Right cardiac atrium (tissue), 5 donors: Measurements from ENCODE around the gene NFKB2. TPM values are rescaled to one million over a fixed set of nuclear protein-coding genes. Genes with fewer than 3 reads are reported as not detected.
A peak's percentile ranks its signal among the peaks of the same experiment; 100 is the strongest.

ENCODE experiments used
- ATAC-seq, 2 donors: fragments of 200-7000 bp; cut with Tn5 transposase; one replicate each; pipeline versions ENCODE4 v1.8.0 to v1.9.1; 2020; ENCODE audit warnings: moderate library complexity in 2 of 2, mild to moderate bottlenecking in 1 of 2
- DNase-seq, 3 donors: peaks; one replicate each; pipeline ENCODE4 v3.0.0-alpha.2; 2020
- H3K27ac ChIP-seq: one replicate; pipeline ENCODE4 v1.5.1; 2013; ENCODE audit warnings: mild to moderate bottlenecking, low read length, control low read depth, moderate library complexity
- H3K27me3 ChIP-seq: one replicate; pipeline ENCODE4 v1.6.1; 2013; ENCODE audit not compliant: control insufficient read depth, insufficient read depth
- H3K4me1 ChIP-seq: one replicate; pipeline ENCODE4 v1.6.1; 2013; ENCODE audit warnings: low read length; ENCODE audit not compliant: control insufficient read depth, insufficient read depth
- H3K4me3 ChIP-seq: one replicate; pipeline ENCODE4 v1.5.1; 2013; ENCODE audit warnings: low read length, control low read depth
- H3K9me3 ChIP-seq: one replicate; pipeline ENCODE4 v1.6.1; 2013; ENCODE audit warnings: low read length; ENCODE audit not compliant: control insufficient read depth
- WGBS: extraction: QIAGEN DNeasy Blood & Tissue Kit; methylation state at CpG from one replicate; pipeline ENCODE4 v1.1.7; 2013; 5-methylcytosine and 5-hydroxymethylcytosine counted together
- intact Hi-C, 4 donors: fragments of 100-400 bp; cut with DNase I; formaldehyde crosslinking; loops; one replicate each; pipeline versions ENCODE4 v1.11.0 to v1.14.0; 2022 to 2023
- polyA plus RNA-seq: library from polyadenylated mRNA; stranded (reverse); fragments of 200-250 nt; gene quantifications from one replicate; pipeline ENCODE4 v1.2.3, GENCODE V29; 2013
- total RNA-seq, 4 donors: library from RNA; stranded (reverse); fragmentation: NEBNext Ultra II Directional; extraction: Animal tissue kit (Norgen Biotek cat#: 25700); gene quantifications; one replicate each; pipeline ENCODE4 v1.2.1, GENCODE V29; 2021
- donor health status: healthy with polysubstance abuse.
- donor health status: DM: no; HTN: yes; CAD: no.
- donor health status: DM: no; HTN: no; CAD: no.
- donor health status: DM: no; HTN: yes; CAD: no; lungs with severe emphysema.
- donor health status: DM: yes; HTN: yes; CAD: no.

Gene NFKB2
- total and polyA plus RNA-seq, 5 donors = 9.3 to 18.2 (median 14.2) TPM

DNA sequence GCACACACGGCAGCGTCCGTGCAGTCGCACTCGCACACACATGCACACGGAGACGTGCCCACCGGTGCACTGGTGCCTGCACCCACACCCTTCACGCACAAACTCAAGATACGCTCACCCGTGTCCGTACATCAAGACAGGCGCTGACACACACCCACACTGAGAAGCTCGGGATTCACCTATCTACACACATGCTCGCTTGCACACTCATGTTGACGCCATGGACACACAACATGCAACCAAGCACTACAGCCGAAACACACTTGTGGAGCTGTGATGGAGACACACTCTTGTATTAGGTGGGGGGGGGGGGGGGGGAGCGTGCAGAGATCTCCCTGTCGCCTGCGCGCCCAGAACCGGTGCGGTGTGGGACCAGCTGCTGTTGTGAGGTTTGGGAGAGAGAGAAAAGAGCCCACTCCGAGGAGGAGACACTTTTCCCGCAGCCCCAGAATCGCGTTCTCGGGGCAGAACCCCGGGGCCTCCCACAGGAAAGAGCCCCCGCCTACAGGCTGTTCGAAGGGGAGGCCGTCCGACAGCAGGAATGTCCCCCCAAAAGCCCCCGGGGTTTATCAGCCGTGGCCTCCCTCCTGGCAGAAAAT lies 605 bp upstream of the NFKB2 start:
- under 1% methylated on average over 35 of the region's 35 CpGs for WGBS
- peak in 1 of 2 donors; percentile 0 for ATAC-seq
- DNase-seq = no peak

GRCh38 chr10:102396317-102396650 lies 779 bp downstream of the NFKB2 start:
- WGBS = 55% methylated on average over 4 of the region's 4 CpGs
- Histone ChIP-seq H3K4me3 (peak overlapping the region; percentile 78), H3K4me1 (peaks cover 2% of the 10 kb centered on the region), H3K9me3 (no peaks in the 10 kb centered on the region), H3K27me3 (no peaks in the 10 kb centered on the region), H3K27ac (no peak overlapping the region)
- ATAC-seq (no peak), DNase-seq (peak in 1 of 3 donors; percentile 46)
- intact Hi-C loops = loop anchor here in 2 of 4 donors (5.0 to 10.0 kb wide), 3 partner anchors 169 to 189 kb away; partner anchors contain the start of gene ELOVL3 (in 1 of the 2)

More for the DNA sequence above, 605 bp upstream of the NFKB2 start:
- intact Hi-C loops = loop anchor here in 2 of 4 donors (5.0 to 10.0 kb wide), 3 partner anchors 168 to 190 kb away; partner anchors contain the start of gene ELOVL3 (in 1 of the 2)
- Histone ChIP-seq H3K9me3 (no peaks in the 10 kb centered on the region), H3K4me1 (peaks cover 2% of the 10 kb centered on the region), H3K4me3 (peak overlapping the region; percentile 78), H3K27ac (peak overlapping the region; percentile 97), H3K27me3 (no peaks in the 10 kb centered on the region)

DNA sequence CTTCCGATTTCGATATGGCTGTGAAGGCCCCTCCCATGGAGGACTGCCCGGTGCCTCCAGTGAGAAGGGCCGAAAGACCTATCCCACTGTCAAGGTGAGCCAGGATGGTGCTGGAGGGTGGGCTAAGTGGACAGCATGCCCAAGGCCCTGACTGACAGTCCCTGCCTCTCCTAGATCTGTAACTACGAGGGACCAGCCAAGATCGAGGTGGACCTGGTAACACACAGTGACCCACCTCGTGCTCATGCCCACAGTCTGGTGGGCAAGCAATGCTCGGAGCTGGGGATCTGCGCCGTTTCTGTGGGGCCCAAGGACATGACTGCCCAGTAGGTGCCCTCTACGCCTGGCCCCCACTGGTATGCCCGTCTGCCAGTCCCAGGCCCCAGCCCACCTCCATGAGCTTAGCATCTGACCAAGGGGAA lies 1.2 kb downstream of the NFKB2 start:
- Histone ChIP-seq H3K4me3 (no peak overlapping the region), H3K27me3 (no peaks in the 10 kb centered on the region), H3K9me3 (no peaks in the 10 kb centered on the region), H3K27ac (no peak overlapping the region), H3K4me1 (peaks cover 2% of the 10 kb centered on the region)
- 85% methylated on average over 12 of the region's 12 CpGs for WGBS
- ATAC-seq (no peak), DNase-seq (peak in 2 of 3 donors; percentile 41 to 51)
- intact Hi-C loops = loop anchor here in 2 of 4 donors (5.0 to 10.0 kb wide), 3 partner anchors 169 to 188 kb away; partner anchors contain the start of gene ELOVL3 (in 1 of the 2)

DNA sequence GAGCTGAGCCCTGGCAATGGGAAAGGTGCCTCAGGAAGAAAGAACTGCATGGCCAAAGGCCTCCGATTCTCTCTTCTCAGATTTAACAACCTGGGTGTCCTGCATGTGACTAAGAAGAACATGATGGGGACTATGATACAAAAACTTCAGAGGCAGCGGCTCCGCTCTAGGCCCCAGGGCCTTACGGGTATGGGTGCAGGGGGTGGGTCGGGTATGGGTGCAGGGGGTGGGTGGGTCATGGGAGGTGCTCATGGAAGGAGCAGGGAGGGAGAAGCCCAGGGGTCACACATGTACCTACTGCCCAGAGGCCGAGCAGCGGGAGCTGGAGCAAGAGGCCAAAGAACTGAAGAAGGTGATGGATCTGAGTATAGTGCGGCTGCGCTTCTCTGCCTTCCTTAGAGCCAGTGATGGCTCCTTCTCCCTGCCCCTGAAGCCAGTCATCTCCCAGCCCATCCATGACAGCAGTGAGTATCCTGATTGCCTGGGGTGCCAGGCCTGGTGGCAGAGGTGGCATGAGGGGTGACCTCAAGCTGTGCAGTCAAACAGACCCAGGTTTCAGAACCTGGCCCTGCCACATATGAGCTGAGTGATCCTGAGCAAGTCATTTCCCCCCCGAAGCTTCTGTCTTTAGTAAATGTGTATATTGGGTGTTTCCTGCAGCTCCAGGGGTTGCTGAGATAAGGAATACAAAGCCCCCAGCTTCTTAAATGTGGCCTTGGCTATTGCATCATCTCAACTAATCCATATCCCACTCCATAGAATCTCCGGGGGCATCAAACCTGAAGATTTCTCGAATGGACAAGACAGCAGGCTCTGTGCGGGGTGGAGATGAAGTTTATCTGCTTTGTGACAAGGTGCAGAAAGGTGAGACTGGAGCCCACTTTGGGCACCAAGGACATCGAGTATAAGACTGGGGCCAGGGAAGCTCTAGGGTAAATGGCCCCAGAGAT lies 2.0 kb downstream of the NFKB2 start:
- no peaks in the 10 kb centered on the region for H3K9me3 ChIP-seq
- 93% methylated on average over 14 of the region's 14 CpGs for WGBS
- intact Hi-C loops = loop anchor here in 2 of 4 donors (5.0 to 10.0 kb wide), 3 partner anchors 170 to 187 kb away; partner anchors contain the start of gene ELOVL3 (in 1 of the 2)
- DNase-seq (peak in 2 of 3 donors; percentile 34 to 51), ATAC-seq (no peak)
- no peak overlapping the region for H3K27ac ChIP-seq
- H3K4me1 ChIP-seq = peaks cover 2% of the 10 kb centered on the region
- H3K27me3 ChIP-seq = no peaks in the 10 kb centered on the region
- no peak overlapping the region for H3K4me3 ChIP-seq

DNA sequence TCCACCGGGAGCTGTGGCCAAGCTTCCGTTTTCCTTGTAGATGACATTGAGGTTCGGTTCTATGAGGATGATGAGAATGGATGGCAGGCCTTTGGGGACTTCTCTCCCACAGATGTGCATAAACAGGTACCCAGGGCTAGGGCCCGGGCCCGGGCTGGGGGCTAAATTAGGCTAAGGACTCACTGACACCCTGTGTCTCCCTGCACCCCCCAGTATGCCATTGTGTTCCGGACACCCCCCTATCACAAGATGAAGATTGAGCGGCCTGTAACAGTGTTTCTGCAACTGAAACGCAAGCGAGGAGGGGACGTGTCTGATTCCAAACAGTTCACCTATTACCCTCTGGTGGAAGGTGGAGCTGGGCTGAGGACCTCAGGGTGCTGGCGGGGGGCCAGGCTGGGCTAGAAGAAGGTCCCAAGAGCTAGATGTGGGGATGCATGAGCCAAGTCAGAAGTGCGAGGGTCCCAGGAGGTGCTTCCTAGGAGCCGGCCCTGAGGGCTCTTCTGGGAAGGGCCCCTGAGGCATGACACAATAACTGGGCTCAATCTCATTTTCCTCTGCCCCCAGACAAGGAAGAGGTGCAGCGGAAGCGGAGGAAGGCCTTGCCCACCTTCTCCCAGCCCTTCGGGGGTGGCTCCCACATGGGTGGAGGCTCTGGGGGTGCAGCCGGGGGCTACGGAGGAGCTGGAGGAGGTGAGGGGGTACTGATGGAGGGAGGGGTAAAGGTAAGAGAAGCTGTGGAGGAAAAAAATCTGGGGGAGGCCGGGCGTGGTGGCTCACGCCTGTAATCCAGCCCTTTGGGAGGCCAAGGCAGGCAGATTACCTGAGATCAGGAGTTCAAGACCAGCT lies 2.9 kb downstream of the NFKB2 start:
- WGBS = 86% methylated on average over 21 of the region's 21 CpGs
- intact Hi-C loops = loop anchor here in 2 of 4 donors (5.0 to 10.0 kb wide), 3 partner anchors 171 to 186 kb away; partner anchors contain the start of gene ELOVL3 (in 1 of the 2)
- no peak for ATAC-seq
- Histone ChIP-seq H3K9me3 (no peaks in the 10 kb centered on the region), H3K27ac (no peak overlapping the region), H3K4me3 (no peak overlapping the region), H3K27me3 (no peaks in the 10 kb centered on the region), H3K4me1 (peaks cover 2% of the 10 kb centered on the region)
- DNase-seq = peak in 2 of 3 donors; percentile 56 to 67

DNA sequence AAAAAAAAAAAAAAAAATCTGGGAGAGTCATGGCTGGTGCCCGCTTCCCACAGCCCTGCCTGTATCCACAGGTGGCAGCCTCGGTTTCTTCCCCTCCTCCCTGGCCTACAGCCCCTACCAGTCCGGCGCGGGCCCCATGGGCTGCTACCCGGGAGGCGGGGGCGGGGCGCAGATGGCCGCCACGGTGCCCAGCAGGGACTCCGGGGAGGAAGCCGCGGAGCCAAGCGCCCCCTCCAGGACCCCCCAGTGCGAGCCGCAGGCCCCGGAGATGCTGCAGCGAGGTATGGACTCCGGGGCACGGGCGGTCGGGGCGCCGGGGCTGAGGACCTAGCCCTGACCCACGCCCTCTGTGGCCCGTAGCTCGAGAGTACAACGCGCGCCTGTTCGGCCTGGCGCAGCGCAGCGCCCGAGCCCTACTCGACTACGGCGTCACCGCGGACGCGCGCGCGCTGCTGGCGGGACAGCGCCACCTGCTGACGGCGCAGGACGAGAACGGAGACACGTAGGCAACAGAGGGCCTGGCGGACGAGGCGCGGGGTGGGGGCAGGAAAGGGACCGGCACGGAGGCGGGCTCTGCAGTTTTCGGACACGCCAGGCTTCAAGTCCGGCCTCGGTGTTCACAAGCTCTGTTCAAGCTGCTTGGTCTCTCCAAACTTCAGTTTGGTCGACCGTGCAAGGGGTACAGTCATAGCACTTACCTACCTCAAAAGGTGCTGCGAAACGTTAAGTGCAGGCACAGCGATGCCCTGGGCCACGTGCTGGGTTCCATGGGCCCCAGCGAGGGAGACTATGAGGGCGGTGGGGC lies 3.9 kb downstream of the NFKB2 start:
- Histone ChIP-seq H3K4me1 (peaks cover 2% of the 10 kb centered on the region), H3K27me3 (no peaks in the 10 kb centered on the region), H3K9me3 (no peaks in the 10 kb centered on the region), H3K4me3 (peak overlapping the region; percentile 52), H3K27ac (peak overlapping the region; percentile 28)
- peak; percentile 91 to 97 (median 97) for DNase-seq
- intact Hi-C loops = loop anchor here (5.0 to 10.0 kb wide), 4 partner anchors 78 to 185 kb away; partner anchors contain the start of gene ELOVL3 (in 1 of the 4)
- peak; percentile 75 to 79 for ATAC-seq
- 4% methylated on average over 72 of the region's 72 CpGs for WGBS

GRCh38 chr10:102400076-102400475 lies 4.6 kb downstream of the NFKB2 start:
- no peaks in the 10 kb centered on the region for H3K27me3 ChIP-seq

GRCh38 chr10:102400598-102401341 lies 5.3 kb downstream of the NFKB2 start:
- intact Hi-C loops = loop anchor here in 2 of 4 donors (5.0 to 10.0 kb wide), 2 partner anchors 77 to 184 kb away; no protein-coding TSS in a partner anchor

More at GRCh38 chr10:102400076-102400475, 4.6 kb downstream of the NFKB2 start:
- no peak overlapping the region for H3K4me3 ChIP-seq
- DNase-seq (peak in 2 of 3 donors; percentile 56 to 70), ATAC-seq (no peak)
- no peaks in the 10 kb centered on the region for H3K9me3 ChIP-seq
- H3K4me1 ChIP-seq = peaks cover 2% of the 10 kb centered on the region
- intact Hi-C loops = loop anchor here in 2 of 4 donors (5.0 to 10.0 kb wide), 2 partner anchors 77 to 185 kb away; no protein-coding TSS in a partner anchor
- WGBS = 84% methylated on average over 17 of the region's 17 CpGs
- no peak overlapping the region for H3K27ac ChIP-seq

DNA sequence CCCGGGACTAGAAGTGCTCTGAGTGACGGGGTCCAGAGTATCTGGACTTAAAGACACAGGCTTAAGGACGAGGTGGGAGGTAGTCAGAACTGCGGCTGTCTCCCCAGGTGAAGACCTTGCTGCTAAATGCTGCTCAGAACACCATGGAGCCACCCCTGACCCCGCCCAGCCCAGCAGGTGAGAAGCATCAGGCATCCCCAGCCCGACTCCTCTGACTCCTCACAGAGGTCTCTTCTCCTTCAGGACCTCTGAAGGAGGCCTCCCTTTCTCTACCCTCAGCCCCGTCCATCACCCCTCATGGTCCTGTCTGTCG lies 5.8 kb downstream of the NFKB2 start:
- intact Hi-C loops = loop anchor here in 2 of 4 donors (5.0 to 10.0 kb wide), 2 partner anchors 76 to 184 kb away; no protein-coding TSS in a partner anchor
- H3K4me1 ChIP-seq = peaks cover 1% of the 10 kb centered on the region
- peak in 1 of 3 donors; percentile 43 for DNase-seq
- no peak overlapping the region for H3K4me3 ChIP-seq
- 92% methylated on average over 8 of the region's 8 CpGs for WGBS
- H3K27me3 ChIP-seq = no peaks in the 10 kb centered on the region
- no peak overlapping the region for H3K27ac ChIP-seq
- H3K9me3 ChIP-seq = no peaks in the 10 kb centered on the region
- ATAC-seq = no peak

More at GRCh38 chr10:102400598-102401341, 5.3 kb downstream of the NFKB2 start:
- WGBS = 91% methylated on average over 22 of the region's 22 CpGs
- H3K27ac ChIP-seq = no peak overlapping the region
- no peak overlapping the region for H3K4me3 ChIP-seq
- H3K9me3 ChIP-seq = no peaks in the 10 kb centered on the region
- no peaks in the 10 kb centered on the region for H3K27me3 ChIP-seq
- DNase-seq = peak in 2 of 3 donors; percentile 56 to 74
- no peak for ATAC-seq
- peaks cover 2% of the 10 kb centered on the region for H3K4me1 ChIP-seq
